K562 (cell line): Measurements from ENCODE around the gene KNDC1. TPM values are rescaled to one million over a fixed set of nuclear protein-coding genes. Genes with fewer than 3 reads are reported as not detected.

Experiments
- CBX2 ChIP-seq: fragments of 200-600 bp; sonication (generic); IDR thresholded peaks from one replicate; pipeline ENCODE4 v1.6.1; 2012; ENCODE audit warnings: mild to moderate bottlenecking, low read length, inconsistent platforms; ENCODE audit not compliant: insufficient read depth, poor library complexity, severe bottlenecking
- ELF1 ChIP-seq: fragments of 200-800 bp; sonication (Bioruptor generic); IDR thresholded peaks from 2 replicates; pipeline ENCODE4 v1.6.1; 2016; ENCODE audit warnings: missing genetic modification characterization, missing compliant biosample characterization
- EP300 ChIP-seq: IDR thresholded peaks from 2 replicates; pipeline ENCODE4 v1.6.1; 2012; ENCODE audit warnings: low read length, improper control_type of control experiment
- KAT2B ChIP-seq: IDR thresholded peaks from one replicate; pipeline ENCODE4 v1.6.1; 2012; ENCODE audit warnings: low read depth, mild to moderate bottlenecking, control low read depth, inconsistent platforms, low read length, moderate library complexity
- MCM7 ChIP-seq, 2 experiments: fragments of 450-650 bp; IDR thresholded peaks; 2 replicates each; pipeline ENCODE4 v1.6.1; 2016 to 2018
- MECOM ChIP-seq: fragments of 250-450 bp; sonication (Bioruptor Pico); IDR thresholded peaks from 2 replicates; pipeline ENCODE4 v1.8.0; 2022; ENCODE audit warnings: inconsistent platforms
- POLR2H ChIP-seq: IDR thresholded peaks from 2 replicates; pipeline ENCODE4 v1.6.1; 2016; ENCODE audit warnings: missing genetic modification characterization, low read depth, mild to moderate bottlenecking, control low read depth, missing compliant biosample characterization, moderate library complexity
- SLC30A9 ChIP-seq: fragments of 250-450 bp; sonication (Bioruptor Pico); IDR thresholded peaks from 2 replicates; pipeline ENCODE4 v1.8.0; 2022; ENCODE audit warnings: mild to moderate bottlenecking, moderate library complexity
- TCF7 ChIP-seq: sonication (generic); IDR thresholded peaks from 2 replicates; pipeline ENCODE4 v1.6.1; 2016; ENCODE audit warnings: antibody characterized with exemption, borderline replicate concordance
- ZFP1 ChIP-seq: fragments of 450-650 bp; formaldehyde crosslinking; IDR thresholded peaks from 2 replicates; pipeline ENCODE4 v1.4.0; 2020; ENCODE audit warnings: mild to moderate bottlenecking, mixed read lengths
- ZFX ChIP-seq: sonication (generic); formaldehyde crosslinking; IDR thresholded peaks from 2 replicates; pipeline ENCODE4 v1.8.0; 2022; ENCODE audit warnings: mild to moderate bottlenecking, missing genetic modification reagents, moderate library complexity
- ZNF589 ChIP-seq: fragments of 200-800 bp; sonication (Bioruptor generic); IDR thresholded peaks from 2 replicates; pipeline ENCODE4 v1.6.1; 2016; ENCODE audit warnings: low read depth, missing genetic modification characterization, missing compliant biosample characterization
- ZNF766 ChIP-seq: fragments of 200-800 bp; sonication (Bioruptor generic); conservative IDR thresholded peaks from 2 replicates; pipeline ENCODE4 v1.6.1; 2016; ENCODE audit warnings: missing genetic modification characterization, missing compliant biosample characterization
- polyA plus RNA-seq, 8 experiments: library from polyadenylated mRNA; depleted of rRNA in 4 of 8; stranded (reverse) in 5 of 8; unstranded in 3 of 8; fragments of >200 nt; fragmentation: Nextera tagmentation in 2 of 8; fragmentation: Illumina TruSeq in 1 of 8; extraction: Ambion mirVana in 2 of 8; extraction: Trizol in 1 of 8; gene quantifications; 2 replicates each; pipeline versions ENCODE4 v1.2.1 to v1.2.3, GENCODE V29; 2011 to 2014; ENCODE audit warnings: inconsistent platforms in 1 of 8, missing spikeins in 1 of 8
- total RNA-seq, 7 experiments: library from RNA; depleted of rRNA in 6 of 7; stranded (reverse); fragments of >200 nt in 6 of 7; fragmentation: Illumina TruSeq in 2 of 7; extraction: Trizol in 2 of 7; gene quantifications; 2 replicates each; pipeline versions ENCODE4 v1.2.1 to v1.2.3, GENCODE V29; 2011 to 2021; ENCODE audit warnings: low replicate concordance in 1 of 7
- TF ChIP-seq, protein P1 (sequence below), 2 experiments: fragments of 450-650 bp in 1 of 2; IDR thresholded peaks; 2 replicates each; pipeline ENCODE4 v1.6.1; 2011 to 2017; ENCODE audit warnings: low read depth in 2 of 2, antibody characterized with exemption in 1 of 2, borderline replicate concordance in 1 of 2, low read length in 1 of 2, mild to moderate bottlenecking in 1 of 2, mixed read lengths in 1 of 2; ENCODE audit not compliant: control insufficient read depth in 1 of 2
- TF ChIP-seq, protein P2 (sequence below): fragments of 450-650 bp; IDR thresholded peaks from 2 replicates; pipeline ENCODE4 v1.6.1; 2017; ENCODE audit warnings: antibody characterized with exemption, mild to moderate bottlenecking
- TF ChIP-seq, protein P3 (sequence below): sonication (generic); formaldehyde crosslinking; IDR thresholded peaks from 2 replicates; pipeline ENCODE4 v1.9.0; 2022; ENCODE audit warnings: mild to moderate bottlenecking, missing genetic modification reagents
- TF ChIP-seq, protein P4 (sequence below), 2 experiments: IDR thresholded peaks; 2 replicates each; pipeline ENCODE4 v1.6.1; 2012; ENCODE audit warnings: improper control_type of control experiment in 2 of 2, low read depth in 2 of 2, low read length in 2 of 2, borderline replicate concordance in 1 of 2
- TF ChIP-seq, protein P5 (sequence below): fragments of 450-650 bp; IDR thresholded peaks from 2 replicates; pipeline ENCODE4 v1.6.1; 2016; ENCODE audit warnings: missing biosample characterization, missing genetic modification characterization

The KNDC1 gene
- total and polyA plus RNA-seq, 9 of the 15 experiments (the other 6 are each of a cell fraction or from before 2014, with no cell fraction given): 0.07 to 0.26 (median 0.11) TPM; not detected in 6

DNA sequence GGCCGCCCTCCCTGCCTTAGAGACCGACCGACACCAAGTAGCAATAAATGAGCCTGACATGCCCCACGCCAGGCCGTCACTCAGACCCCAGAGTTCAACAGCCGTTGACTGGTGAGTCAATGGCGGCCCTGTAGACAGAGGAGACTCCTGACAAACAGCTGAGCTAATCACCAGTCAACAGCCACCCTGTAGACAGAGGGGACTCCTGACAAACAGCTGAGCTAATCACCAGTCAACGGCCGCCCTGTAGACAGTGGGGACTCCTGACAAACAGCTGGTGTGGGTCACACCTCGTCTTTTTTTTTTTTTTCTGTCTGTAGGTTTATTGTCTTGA is 16.9 kb upstream of the KNDC1 start (continued):
- TF ChIP-seq, protein P1, sequence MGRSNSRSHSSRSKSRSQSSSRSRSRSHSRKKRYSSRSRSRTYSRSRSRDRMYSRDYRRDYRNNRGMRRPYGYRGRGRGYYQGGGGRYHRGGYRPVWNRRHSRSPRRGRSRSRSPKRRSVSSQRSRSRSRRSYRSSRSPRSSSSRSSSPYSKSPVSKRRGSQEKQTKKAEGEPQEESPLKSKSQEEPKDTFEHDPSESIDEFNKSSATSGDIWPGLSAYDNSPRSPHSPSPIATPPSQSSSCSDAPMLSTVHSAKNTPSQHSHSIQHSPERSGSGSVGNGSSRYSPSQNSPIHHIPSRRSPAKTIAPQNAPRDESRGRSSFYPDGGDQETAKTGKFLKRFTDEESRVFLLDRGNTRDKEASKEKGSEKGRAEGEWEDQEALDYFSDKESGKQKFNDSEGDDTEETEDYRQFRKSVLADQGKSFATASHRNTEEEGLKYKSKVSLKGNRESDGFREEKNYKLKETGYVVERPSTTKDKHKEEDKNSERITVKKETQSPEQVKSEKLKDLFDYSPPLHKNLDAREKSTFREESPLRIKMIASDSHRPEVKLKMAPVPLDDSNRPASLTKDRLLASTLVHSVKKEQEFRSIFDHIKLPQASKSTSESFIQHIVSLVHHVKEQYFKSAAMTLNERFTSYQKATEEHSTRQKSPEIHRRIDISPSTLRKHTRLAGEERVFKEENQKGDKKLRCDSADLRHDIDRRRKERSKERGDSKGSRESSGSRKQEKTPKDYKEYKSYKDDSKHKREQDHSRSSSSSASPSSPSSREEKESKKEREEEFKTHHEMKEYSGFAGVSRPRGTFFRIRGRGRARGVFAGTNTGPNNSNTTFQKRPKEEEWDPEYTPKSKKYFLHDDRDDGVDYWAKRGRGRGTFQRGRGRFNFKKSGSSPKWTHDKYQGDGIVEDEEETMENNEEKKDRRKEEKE (IDR thresholded peaks at IDR 0.05; ENCODE audit: borderline replicate concordance in 1 of 2, control insufficient read depth in 1 of 2, low read depth in 2 of 2, low read length in 1 of 2): no peak
- peak; percentile 92 for TF ChIP-seq ZNF589 (CRISPR knock-in tag)
- no peak for TF ChIP-seq MECOM (CRISPR knock-in tag)
- TF ChIP-seq, protein P2, sequence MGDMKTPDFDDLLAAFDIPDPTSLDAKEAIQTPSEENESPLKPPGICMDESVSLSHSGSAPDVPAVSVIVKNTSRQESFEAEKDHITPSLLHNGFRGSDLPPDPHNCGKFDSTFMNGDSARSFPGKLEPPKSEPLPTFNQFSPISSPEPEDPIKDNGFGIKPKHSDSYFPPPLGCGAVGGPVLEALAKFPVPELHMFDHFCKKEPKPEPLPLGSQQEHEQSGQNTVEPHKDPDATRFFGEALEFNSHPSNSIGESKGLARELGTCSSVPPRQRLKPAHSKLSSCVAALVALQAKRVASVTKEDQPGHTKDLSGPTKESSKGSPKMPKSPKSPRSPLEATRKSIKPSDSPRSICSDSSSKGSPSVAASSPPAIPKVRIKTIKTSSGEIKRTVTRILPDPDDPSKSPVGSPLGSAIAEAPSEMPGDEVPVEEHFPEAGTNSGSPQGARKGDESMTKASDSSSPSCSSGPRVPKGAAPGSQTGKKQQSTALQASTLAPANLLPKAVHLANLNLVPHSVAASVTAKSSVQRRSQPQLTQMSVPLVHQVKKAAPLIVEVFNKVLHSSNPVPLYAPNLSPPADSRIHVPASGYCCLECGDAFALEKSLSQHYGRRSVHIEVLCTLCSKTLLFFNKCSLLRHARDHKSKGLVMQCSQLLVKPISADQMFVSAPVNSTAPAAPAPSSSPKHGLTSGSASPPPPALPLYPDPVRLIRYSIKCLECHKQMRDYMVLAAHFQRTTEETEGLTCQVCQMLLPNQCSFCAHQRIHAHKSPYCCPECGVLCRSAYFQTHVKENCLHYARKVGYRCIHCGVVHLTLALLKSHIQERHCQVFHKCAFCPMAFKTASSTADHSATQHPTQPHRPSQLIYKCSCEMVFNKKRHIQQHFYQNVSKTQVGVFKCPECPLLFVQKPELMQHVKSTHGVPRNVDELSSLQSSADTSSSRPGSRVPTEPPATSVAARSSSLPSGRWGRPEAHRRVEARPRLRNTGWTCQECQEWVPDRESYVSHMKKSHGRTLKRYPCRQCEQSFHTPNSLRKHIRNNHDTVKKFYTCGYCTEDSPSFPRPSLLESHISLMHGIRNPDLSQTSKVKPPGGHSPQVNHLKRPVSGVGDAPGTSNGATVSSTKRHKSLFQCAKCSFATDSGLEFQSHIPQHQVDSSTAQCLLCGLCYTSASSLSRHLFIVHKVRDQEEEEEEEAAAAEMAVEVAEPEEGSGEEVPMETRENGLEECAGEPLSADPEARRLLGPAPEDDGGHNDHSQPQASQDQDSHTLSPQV: no peak
- no peak for TF ChIP-seq ZFX
- TF ChIP-seq ZFP1 (CRISPR knock-in tag): no peak
- TF ChIP-seq TCF7: no peak
- TF ChIP-seq POLR2H: no peak
- TF ChIP-seq, protein P3, sequence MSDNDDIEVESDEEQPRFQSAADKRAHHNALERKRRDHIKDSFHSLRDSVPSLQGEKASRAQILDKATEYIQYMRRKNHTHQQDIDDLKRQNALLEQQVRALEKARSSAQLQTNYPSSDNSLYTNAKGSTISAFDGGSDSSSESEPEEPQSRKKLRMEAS (CRISPR knock-in tag): no peak; the same call in 1 of the 2 replicates
- no peak for TF ChIP-seq ELF1 (tag)
- no peak for TF ChIP-seq SLC30A9 (CRISPR knock-in tag)
- no peak for TF ChIP-seq KAT2B
- TF ChIP-seq CBX2: no peak
- TF ChIP-seq, protein P4, sequence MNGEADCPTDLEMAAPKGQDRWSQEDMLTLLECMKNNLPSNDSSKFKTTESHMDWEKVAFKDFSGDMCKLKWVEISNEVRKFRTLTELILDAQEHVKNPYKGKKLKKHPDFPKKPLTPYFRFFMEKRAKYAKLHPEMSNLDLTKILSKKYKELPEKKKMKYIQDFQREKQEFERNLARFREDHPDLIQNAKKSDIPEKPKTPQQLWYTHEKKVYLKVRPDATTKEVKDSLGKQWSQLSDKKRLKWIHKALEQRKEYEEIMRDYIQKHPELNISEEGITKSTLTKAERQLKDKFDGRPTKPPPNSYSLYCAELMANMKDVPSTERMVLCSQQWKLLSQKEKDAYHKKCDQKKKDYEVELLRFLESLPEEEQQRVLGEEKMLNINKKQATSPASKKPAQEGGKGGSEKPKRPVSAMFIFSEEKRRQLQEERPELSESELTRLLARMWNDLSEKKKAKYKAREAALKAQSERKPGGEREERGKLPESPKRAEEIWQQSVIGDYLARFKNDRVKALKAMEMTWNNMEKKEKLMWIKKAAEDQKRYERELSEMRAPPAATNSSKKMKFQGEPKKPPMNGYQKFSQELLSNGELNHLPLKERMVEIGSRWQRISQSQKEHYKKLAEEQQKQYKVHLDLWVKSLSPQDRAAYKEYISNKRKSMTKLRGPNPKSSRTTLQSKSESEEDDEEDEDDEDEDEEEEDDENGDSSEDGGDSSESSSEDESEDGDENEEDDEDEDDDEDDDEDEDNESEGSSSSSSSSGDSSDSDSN (IDR thresholded peaks at IDR 0.05; ENCODE audit: borderline replicate concordance in 1 of 2, low read depth in 2 of 2, low read length in 2 of 2): no peak
- peak; percentile 74 for TF ChIP-seq EP300
- TF ChIP-seq, protein P5, sequence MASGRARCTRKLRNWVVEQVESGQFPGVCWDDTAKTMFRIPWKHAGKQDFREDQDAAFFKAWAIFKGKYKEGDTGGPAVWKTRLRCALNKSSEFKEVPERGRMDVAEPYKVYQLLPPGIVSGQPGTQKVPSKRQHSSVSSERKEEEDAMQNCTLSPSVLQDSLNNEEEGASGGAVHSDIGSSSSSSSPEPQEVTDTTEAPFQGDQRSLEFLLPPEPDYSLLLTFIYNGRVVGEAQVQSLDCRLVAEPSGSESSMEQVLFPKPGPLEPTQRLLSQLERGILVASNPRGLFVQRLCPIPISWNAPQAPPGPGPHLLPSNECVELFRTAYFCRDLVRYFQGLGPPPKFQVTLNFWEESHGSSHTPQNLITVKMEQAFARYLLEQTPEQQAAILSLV (tag): no peak
- TF ChIP-seq MCM7 (IDR thresholded peaks at IDR 0.05): no peak
- TF ChIP-seq ZNF766: no peak
